OCI-LY1 (cell line): ENCODE measurements around the gene MS4A6A.

Source experiments
- EZH2 ChIP-seq: fragments of 200-600 bp; sonication (generic), shearing (Covaris generic); IDR thresholded peaks from 2 replicates; pipeline ENCODE4 v1.8.0; 2017; ENCODE audit warnings: borderline replicate concordance, mixed run types, mild to moderate bottlenecking, antibody characterized with exemption, low read length, moderate library complexity, mixed read lengths
- TF ChIP-seq, protein P1 (sequence below): fragments of 200-600 bp; sonication (generic), shearing (Covaris generic); IDR thresholded peaks from 2 replicates; pipeline ENCODE4 v1.5.1; 2017; ENCODE audit warnings: mild to moderate bottlenecking, antibody characterized with exemption, low read length, moderate library complexity, mixed read lengths

DNA sequence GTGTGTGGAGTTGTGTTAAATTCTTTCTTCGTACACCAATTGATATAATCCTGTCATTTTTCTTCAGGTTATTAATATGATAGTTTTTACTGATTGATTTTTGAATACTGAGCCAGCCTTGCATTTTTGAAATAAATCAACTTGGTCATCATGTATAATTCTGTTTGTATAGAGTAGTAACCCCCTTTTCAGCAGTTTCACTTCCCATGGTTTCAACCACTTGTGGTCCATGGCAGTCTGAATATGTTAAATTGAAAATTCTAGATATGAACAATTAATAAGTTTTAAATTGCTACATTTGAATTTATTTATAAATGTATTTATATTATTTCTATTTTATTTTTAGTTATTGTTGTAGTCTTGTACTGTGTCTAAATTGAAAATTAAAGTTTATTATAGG is 32.6 kb downstream of the MS4A6A start:
- TF ChIP-seq, protein P1, sequence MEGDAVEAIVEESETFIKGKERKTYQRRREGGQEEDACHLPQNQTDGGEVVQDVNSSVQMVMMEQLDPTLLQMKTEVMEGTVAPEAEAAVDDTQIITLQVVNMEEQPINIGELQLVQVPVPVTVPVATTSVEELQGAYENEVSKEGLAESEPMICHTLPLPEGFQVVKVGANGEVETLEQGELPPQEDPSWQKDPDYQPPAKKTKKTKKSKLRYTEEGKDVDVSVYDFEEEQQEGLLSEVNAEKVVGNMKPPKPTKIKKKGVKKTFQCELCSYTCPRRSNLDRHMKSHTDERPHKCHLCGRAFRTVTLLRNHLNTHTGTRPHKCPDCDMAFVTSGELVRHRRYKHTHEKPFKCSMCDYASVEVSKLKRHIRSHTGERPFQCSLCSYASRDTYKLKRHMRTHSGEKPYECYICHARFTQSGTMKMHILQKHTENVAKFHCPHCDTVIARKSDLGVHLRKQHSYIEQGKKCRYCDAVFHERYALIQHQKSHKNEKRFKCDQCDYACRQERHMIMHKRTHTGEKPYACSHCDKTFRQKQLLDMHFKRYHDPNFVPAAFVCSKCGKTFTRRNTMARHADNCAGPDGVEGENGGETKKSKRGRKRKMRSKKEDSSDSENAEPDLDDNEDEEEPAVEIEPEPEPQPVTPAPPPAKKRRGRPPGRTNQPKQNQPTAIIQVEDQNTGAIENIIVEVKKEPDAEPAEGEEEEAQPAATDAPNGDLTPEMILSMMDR: no peak
- no peak for TF ChIP-seq EZH2
